ENCODE results near the gene TMEM208.

TMEM208 gene

DNA sequence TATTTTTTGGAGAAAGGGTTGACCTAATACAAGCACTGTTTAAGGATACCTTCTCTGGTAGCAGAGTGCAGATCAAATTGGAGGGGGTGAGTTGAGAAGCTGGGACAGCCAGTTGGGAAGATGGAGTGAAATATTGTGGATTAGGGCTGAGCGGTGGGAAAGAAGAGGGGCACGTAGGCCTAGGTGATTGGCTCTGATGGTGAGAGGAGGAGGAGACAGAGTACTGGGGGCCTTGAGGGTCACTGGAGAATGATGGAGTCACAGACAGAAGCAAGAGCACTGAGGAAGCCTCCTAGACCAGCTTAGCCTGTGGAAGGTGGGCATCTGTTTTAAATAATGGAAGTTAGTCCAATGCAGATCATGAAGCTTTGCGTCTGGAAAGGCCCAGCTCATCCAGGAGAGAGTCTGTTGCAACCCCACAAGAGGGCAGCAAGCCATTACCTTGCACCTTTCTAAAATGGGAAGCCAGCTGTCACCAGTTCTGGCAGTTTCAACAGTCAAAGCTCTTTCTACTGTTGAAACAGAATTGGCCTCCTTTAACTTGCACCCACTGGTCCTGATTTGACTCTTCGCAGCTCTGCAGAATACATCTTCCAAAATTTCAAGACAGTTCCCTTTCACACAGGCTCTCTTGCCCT is 33.6 kb downstream of the TMEM208 start:
- no peak for FAIRE-seq
- DNase-seq (ENCODE audit: insufficient read length, low spot score) = no peak
- TF ChIP-seq, protein P1, sequence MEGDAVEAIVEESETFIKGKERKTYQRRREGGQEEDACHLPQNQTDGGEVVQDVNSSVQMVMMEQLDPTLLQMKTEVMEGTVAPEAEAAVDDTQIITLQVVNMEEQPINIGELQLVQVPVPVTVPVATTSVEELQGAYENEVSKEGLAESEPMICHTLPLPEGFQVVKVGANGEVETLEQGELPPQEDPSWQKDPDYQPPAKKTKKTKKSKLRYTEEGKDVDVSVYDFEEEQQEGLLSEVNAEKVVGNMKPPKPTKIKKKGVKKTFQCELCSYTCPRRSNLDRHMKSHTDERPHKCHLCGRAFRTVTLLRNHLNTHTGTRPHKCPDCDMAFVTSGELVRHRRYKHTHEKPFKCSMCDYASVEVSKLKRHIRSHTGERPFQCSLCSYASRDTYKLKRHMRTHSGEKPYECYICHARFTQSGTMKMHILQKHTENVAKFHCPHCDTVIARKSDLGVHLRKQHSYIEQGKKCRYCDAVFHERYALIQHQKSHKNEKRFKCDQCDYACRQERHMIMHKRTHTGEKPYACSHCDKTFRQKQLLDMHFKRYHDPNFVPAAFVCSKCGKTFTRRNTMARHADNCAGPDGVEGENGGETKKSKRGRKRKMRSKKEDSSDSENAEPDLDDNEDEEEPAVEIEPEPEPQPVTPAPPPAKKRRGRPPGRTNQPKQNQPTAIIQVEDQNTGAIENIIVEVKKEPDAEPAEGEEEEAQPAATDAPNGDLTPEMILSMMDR (IDR thresholded peaks at IDR 0.05; ENCODE audit: insufficient read depth, missing control alignments) = peak; percentile 52

DNA sequence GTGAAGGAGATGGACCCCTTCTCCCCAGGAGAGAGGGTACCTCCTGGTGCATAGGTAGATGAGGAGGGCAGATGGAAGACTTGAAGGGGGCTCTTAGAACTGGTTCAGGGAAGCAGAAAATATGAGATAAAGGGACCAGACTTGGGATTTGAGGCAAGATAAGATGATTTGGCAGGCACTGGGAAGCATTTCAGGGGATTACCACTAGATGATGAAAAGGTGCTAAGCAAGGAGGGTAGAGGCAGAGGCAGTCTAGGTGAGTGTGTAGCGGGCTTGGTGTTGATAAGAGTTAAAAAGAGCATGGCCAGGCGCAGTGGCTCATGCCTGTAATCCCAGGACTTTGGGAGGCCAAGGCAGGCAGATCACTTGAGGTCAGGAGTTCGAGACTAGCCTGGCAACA is 36.3 kb downstream of the TMEM208 start:
- TF ChIP-seq, protein P1 (IDR thresholded peaks at IDR 0.05; ENCODE audit: insufficient read depth, missing control alignments) = no peak
- DNase-seq (ENCODE audit: insufficient read length, low spot score) (no peak), FAIRE-seq (no peak)

DNA sequence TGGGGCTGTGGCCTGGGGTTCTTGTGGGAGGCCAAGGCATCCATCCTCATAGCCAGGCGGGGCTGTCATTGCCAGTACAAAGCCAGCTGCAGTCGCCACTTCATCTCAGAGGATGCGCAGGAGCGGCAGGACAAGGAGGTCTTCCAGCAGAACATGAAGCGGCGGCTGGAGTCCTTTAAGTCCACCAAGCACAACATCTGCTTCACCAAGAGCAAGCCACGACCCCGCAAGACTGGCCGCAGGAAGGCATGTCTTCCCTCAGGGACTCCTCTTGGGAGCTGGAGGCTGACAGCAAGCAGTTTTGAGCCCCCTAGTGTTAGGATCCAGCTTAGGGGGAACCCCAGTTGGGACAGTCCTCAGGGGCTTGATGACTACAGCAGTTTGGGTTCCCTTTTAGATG is 37.3 kb downstream of the TMEM208 start:
- TF ChIP-seq, protein P1 (IDR thresholded peaks at IDR 0.05; ENCODE audit: insufficient read depth, missing control alignments) = peak; percentile 11
- FAIRE-seq (no peak), DNase-seq (ENCODE audit: insufficient read length, low spot score) (no peak)

DNA sequence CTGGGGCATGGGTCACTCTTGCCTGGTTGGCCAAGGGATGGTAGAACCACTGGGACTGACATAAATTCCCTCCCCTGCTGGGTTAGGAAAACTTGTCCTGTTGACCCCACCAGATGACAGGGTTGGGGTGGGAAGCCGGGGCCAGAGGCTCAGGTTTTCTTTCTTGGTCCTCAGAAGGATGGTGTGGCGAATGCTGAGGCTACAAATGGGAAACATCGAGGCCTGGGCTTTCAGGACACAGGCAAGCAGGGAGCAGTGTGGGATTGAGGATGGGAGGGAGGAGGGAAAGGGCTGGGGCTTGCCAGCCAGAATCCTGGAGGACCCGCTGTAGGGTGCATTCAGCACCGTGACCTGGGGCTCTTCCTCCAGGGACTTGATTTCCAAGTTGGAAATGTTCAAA is 37.9 kb downstream of the TMEM208 start:
- FAIRE-seq (no peak), DNase-seq (ENCODE audit: insufficient read length, low spot score) (no peak)
- TF ChIP-seq, protein P1 (IDR thresholded peaks at IDR 0.05; ENCODE audit: insufficient read depth, missing control alignments) = no peak

DNA sequence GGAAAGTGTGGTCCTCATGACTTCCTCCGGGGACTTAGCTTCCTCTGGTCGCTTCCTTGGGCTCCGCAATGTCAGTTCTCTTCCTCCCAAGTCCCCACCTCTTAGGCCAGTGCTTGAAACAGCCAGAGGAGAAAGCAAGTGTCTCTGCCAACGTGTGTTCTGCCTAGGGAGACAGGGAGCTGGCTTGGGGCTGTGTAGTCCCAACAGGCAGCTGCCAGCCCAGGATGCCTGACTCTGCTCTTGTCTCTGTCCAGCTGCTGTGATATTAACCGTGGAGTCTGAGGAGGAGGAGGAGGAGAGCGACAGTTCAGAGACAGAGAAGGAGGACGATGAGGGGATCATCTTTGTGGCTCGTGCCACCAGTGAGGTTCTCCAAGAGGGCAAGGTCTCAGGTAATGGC is 38.9 kb downstream of the TMEM208 start:
- TF ChIP-seq, protein P1 (IDR thresholded peaks at IDR 0.05; ENCODE audit: insufficient read depth, missing control alignments) = no peak
- no peak for FAIRE-seq

DNA sequence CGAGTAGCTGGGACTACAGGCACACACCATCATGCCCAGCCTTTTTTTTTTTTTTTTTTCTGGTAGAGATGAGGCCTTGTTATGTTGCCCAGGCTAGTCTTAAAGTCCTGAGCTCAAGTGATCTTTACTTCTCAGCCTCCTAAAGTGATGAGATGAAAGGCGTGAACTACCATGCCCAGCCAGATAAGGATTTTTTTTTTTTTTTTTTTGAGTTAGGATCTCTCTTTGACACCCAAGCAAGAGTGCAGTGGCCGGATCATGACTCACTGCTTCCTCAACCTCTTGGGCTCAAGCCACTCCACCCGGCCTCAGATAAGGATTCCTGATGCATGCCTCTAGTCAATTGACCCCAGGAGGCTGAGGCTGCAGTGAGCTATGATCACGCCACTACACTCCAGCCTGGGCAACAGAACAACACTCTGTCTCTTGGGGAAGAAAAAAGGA is 41.2 kb downstream of the TMEM208 start:
- DNase-seq (ENCODE audit: insufficient read length, low spot score) (no peak), FAIRE-seq (no peak)
- TF ChIP-seq, protein P1 (IDR thresholded peaks at IDR 0.05; ENCODE audit: insufficient read depth, missing control alignments) = no peak

More for the DNA sequence above, 38.9 kb downstream of the TMEM208 start:
- DNase-seq (ENCODE audit: insufficient read length, low spot score) = no peak

DNA sequence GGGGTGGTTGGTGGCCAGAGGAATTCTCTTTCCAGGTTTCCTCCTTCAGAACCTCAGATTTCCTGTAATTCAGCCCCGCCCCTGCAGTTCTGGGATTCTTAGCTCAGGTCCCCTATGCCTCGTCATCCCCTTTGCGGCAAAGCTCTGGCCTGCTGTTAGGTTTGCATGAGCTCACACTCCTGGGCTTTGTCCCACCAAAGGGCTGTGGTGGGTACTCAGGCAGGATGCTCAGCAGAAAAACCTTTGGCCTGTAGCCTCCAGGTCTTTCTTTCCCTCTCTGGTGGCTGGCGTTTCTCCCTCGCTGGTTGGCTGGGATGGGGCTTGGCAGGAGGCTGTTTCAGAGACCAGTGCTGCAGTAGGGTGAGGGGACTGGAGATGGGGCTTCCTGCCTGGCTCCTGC is 42.8 kb downstream of the TMEM208 start:
- TF ChIP-seq, protein P1 (IDR thresholded peaks at IDR 0.05; ENCODE audit: insufficient read depth, missing control alignments) = no peak
- FAIRE-seq = no peak
- DNase-seq (ENCODE audit: insufficient read length, low spot score) = no peak

All from D721Med (cell line).